Measurements from ENCODE around the gene LCP2.

The LCP2 gene

GRCh38 chr5:170202117-170202516 is 95.5 kb downstream of the LCP2 start:
- DNase-seq: no peak

GRCh38 chr5:170201311-170201710 is 96.3 kb downstream of the LCP2 start:
- no peak for DNase-seq

- DNase-seq: no peak
Observed at GRCh38 chr5:170200876-170201275, 96.7 kb downstream of the LCP2 start.
